ENCODE data around the gene DAP. TPM values are rescaled to one million over a fixed set of nuclear protein-coding genes. Genes with fewer than 3 reads are reported as not detected.

The DAP gene
- total and polyA plus RNA-seq, 4 donors, result 36.6 to 122 (median 101) TPM

DNA sequence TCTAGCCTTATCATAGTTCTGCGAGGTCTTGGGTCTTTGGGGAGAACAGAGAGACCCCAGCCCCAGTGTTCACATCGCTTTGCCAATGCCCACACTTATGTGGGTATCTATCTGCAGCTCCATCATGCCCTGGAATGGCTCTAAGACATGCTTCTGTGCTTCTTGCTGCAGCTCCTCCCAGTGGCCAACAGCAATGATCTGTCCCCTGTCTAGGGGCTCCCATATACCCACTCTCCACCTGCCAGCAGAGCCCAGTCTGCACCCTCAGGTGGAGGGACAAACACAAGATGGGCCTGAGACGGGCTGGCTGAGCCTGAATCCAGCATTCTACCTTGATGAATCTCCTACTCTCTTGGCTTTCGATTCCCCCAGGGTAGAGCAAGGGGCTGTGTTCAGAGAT is 14.6 kb upstream of the DAP start:
- Histone ChIP-seq H3K9me3 (ENCODE audit: control insufficient read depth in 4 of 4, low read length in 3 of 4) (no peaks in the 10 kb centered on the region), H3K9ac (ENCODE audit: low read depth in 1 of 2, low read length in 2 of 2) (no peak overlapping the region), H3K4me1 (ENCODE audit: control insufficient read depth in 4 of 4, insufficient read depth in 4 of 4, low read length in 3 of 4) (no peaks in the 10 kb centered on the region), H3K27me3 (ENCODE audit: control insufficient read depth in 4 of 4, insufficient read depth in 4 of 4, low read length in 3 of 4) (no peaks in the 10 kb centered on the region), H3K36me3 (ENCODE audit: control insufficient read depth in 4 of 4, insufficient read depth in 3 of 4, low read depth in 1 of 4, low read length in 3 of 4) (no peaks in the 10 kb centered on the region), H3K4me3 (ENCODE audit: low read depth in 1 of 3, low read length in 3 of 3) (no peak overlapping the region), H3K27ac (ENCODE audit: low read depth in 1 of 2, low read length in 2 of 2) (no peak overlapping the region)
- 78% methylated on average over 4 of the region's 4 CpGs for WGBS
- no peak for TF ChIP-seq ZBTB33 (IDR thresholded peaks at IDR 0.05)
- no peak for TF ChIP-seq JUND (IDR thresholded peaks at IDR 0.05)
- no peak for TF ChIP-seq FOXA2 (IDR thresholded peaks at IDR 0.05)
- TF ChIP-seq MAX (IDR thresholded peaks at IDR 0.05), result no peak
- no peak for TF ChIP-seq HNF4A (conservative IDR thresholded peaks at IDR 0.05)
- TF ChIP-seq RAD21 (IDR thresholded peaks at IDR 0.05), result peak; percentile 15 to 58
- TF ChIP-seq TAF1 (conservative IDR thresholded peaks at IDR 0.05), result no peak
- TF ChIP-seq HNF4G (IDR thresholded peaks at IDR 0.05), result no peak
- no peak for DNase-seq (ENCODE audit: low spot score)

DNA sequence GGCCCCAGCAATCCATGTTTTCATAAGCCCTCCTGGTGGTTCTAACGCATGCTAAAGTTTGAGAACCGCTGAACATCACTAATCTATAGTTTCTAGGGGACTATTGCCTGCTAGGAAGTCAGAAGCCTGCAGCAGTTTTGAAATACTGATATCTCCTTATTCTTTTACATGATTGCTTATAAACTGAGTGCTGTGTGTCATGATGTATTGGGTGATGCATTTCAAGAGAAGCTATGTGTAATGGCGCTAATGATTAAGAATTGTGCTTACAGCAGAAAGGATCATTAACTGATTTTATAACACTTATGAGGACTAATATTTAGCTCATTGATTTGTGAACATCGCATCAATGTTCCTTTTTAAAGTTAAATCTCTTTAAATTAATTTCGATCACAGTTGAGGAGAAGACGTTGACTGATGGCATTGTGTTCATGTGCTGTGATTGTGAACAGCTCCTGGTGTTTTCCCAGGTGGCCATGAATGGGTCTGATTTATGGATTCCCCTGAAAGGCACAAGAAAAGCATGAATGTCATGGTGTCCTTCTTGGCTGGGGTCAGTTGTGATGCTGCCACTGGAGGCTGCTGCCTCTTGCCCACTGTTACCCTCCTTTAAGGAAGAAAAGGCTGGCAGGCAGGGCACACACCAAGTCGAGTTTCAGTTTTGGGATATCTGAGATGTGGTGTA is 12.0 kb upstream of the DAP start:
- no peaks in the 10 kb centered on the region for H3K4me1 ChIP-seq (ENCODE audit: control insufficient read depth in 4 of 4, insufficient read depth in 4 of 4, low read length in 3 of 4)
- 93% methylated on average over 7 of the region's 7 CpGs for WGBS
- DNase-seq (ENCODE audit: low spot score), result no peak

More for the DNA sequence above, 12.0 kb upstream of the DAP start:
- no peak overlapping the region for H3K27ac ChIP-seq (ENCODE audit: low read depth in 1 of 2, low read length in 2 of 2)
- TF ChIP-seq GABPA (IDR thresholded peaks at IDR 0.05 in 1 of 2, conservative IDR thresholded peaks at IDR 0.05 in 1 of 2), result no peak
- TF ChIP-seq EGR1 (IDR thresholded peaks at IDR 0.05; ENCODE audit: low read depth in 2 of 2), result no peak
- no peak for TF ChIP-seq TAF1 (conservative IDR thresholded peaks at IDR 0.05)
- no peak for TF ChIP-seq HNF4A (conservative IDR thresholded peaks at IDR 0.05)
- TF ChIP-seq YY1 (IDR thresholded peaks at IDR 0.05), result no peak
- no peak for TF ChIP-seq FOXA1 (IDR thresholded peaks at IDR 0.05)
- TF ChIP-seq ATF3 (IDR thresholded peaks at IDR 0.05), result no peak
- TF ChIP-seq FOXA2 (IDR thresholded peaks at IDR 0.05), result no peak
- TF ChIP-seq JUND (IDR thresholded peaks at IDR 0.05), result no peak
- TF ChIP-seq RAD21 (IDR thresholded peaks at IDR 0.05), result no peak
- no peak for TF ChIP-seq REST (IDR thresholded peaks at IDR 0.05)
- TF ChIP-seq, protein P1, sequence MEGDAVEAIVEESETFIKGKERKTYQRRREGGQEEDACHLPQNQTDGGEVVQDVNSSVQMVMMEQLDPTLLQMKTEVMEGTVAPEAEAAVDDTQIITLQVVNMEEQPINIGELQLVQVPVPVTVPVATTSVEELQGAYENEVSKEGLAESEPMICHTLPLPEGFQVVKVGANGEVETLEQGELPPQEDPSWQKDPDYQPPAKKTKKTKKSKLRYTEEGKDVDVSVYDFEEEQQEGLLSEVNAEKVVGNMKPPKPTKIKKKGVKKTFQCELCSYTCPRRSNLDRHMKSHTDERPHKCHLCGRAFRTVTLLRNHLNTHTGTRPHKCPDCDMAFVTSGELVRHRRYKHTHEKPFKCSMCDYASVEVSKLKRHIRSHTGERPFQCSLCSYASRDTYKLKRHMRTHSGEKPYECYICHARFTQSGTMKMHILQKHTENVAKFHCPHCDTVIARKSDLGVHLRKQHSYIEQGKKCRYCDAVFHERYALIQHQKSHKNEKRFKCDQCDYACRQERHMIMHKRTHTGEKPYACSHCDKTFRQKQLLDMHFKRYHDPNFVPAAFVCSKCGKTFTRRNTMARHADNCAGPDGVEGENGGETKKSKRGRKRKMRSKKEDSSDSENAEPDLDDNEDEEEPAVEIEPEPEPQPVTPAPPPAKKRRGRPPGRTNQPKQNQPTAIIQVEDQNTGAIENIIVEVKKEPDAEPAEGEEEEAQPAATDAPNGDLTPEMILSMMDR (IDR thresholded peaks at IDR 0.05; ENCODE audit: low read depth, low read length, missing input control), result no peak
- TF ChIP-seq MAX (IDR thresholded peaks at IDR 0.05), result no peak
- TF ChIP-seq RXRA (IDR thresholded peaks at IDR 0.05), result no peak
- TF ChIP-seq SP1 (IDR thresholded peaks at IDR 0.05), result no peak
- TF ChIP-seq ZBTB33 (IDR thresholded peaks at IDR 0.05), result no peak
- TF ChIP-seq HNF4G (IDR thresholded peaks at IDR 0.05), result no peak
- TF ChIP-seq NR2F2 (IDR thresholded peaks at IDR 0.05), result no peak
- H3K36me3 ChIP-seq (ENCODE audit: control insufficient read depth in 4 of 4, insufficient read depth in 3 of 4, low read depth in 1 of 4, low read length in 3 of 4), result no peaks in the 10 kb centered on the region
- H3K9me3 ChIP-seq (ENCODE audit: control insufficient read depth in 4 of 4, low read length in 3 of 4), result no peaks in the 10 kb centered on the region
- H3K4me3 ChIP-seq (ENCODE audit: low read depth in 1 of 3, low read length in 3 of 3), result no peak overlapping the region
- H3K9ac ChIP-seq (ENCODE audit: low read depth in 1 of 2, low read length in 2 of 2), result no peak overlapping the region
- no peaks in the 10 kb centered on the region for H3K27me3 ChIP-seq (ENCODE audit: control insufficient read depth in 4 of 4, insufficient read depth in 4 of 4, low read length in 3 of 4)
